SK-N-MC (cell line): ENCODE measurements around the gene ATF5.

Experiments used
- DNase-seq: peaks from one replicate; pipeline ENCODE4 v3.0.0-alpha.2; 2011; ENCODE audit warnings: low read depth, low spot score
- H3K27ac ChIP-seq: fragments of 200-600 bp; sonication (generic); 2 replicates; pipeline ENCODE4 v1.5.1; 2016; ENCODE audit warnings: mixed run types
- H3K36me3 ChIP-seq: fragments of 200-600 bp; sonication (generic); 2 replicates; pipeline ENCODE4 v1.6.1; 2017; ENCODE audit warnings: antibody characterized with exemption, low read length, mixed read lengths; ENCODE audit not compliant: insufficient read depth
- H3K4me3 ChIP-seq: fragments of 200-600 bp; sonication (generic); 2 replicates; pipeline ENCODE4 v1.5.1; 2016
- H3K9ac ChIP-seq: fragments of 200-600 bp; sonication (generic); 2 replicates; pipeline ENCODE4 v1.8.0; 2017; ENCODE audit warnings: mixed run types, mixed read lengths; ENCODE audit not compliant: insufficient read length
- H3K9me3 ChIP-seq: fragments of 200-600 bp; sonication (generic); 2 replicates; pipeline ENCODE4 v1.6.1; 2017; ENCODE audit warnings: low read depth, mild to moderate bottlenecking, antibody characterized with exemption, low read length, moderate library complexity, mixed read lengths
- EZH2 ChIP-seq: fragments of 200-600 bp; sonication (generic); IDR thresholded peaks from one replicate; pipeline ENCODE4 v1.6.1; 2017; ENCODE audit warnings: antibody characterized with exemption
- FOXP2 ChIP-seq: optimal IDR thresholded peaks from 2 replicates; pipeline ENCODE3; 2011; ENCODE audit warnings: mild to moderate bottlenecking, moderate library complexity; ENCODE audit not compliant: insufficient read depth; ENCODE audit errors: extremely low read length, control extremely low read depth
- POLR2AphosphoS5 ChIP-seq: IDR thresholded peaks from 2 replicates; pipeline ENCODE4 v1.6.1; 2012; ENCODE audit warnings: mild to moderate bottlenecking, low read depth, low read length, borderline replicate concordance

The ATF5 gene

DNA sequence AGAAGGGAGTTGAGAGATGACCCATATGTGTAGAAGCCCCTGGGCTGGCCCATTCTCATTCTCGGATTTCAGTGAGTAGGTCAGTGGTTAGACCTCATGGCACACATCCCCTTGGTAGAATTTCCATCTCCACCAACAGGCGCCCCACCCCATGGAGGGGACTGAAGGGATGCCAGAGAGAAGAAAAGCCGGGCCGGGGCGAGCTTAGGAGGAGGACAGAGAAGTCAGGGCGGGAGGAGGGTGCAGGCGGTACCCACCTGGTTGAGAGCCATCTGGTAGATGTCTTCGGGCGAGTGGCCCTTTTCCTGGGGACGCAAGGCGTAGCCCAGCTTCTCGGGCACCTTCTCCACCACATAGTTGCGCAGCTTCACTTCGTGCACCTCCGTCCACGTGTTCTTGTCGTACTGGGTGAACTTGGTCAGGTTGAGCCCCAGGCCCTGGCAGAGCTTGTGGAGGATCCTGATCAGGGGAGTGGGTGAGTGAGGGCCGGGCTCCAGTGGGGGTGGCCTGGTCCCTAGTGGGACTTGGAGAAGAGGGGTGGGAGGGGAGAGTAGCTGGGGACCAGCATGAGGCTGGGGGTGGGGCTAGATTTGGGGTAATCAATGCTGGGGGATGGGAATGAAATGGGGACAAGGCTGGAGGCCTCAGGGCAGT is 34.9 kb upstream of the ATF5 start:
- no peak for TF ChIP-seq FOXP2
- TF ChIP-seq EZH2 = no peak
- no peak for TF ChIP-seq POLR2AphosphoS5
- Histone ChIP-seq H3K9ac (no peak overlapping the region), H3K27ac (no peak overlapping the region), H3K4me3 (no peak overlapping the region), H3K9me3 (no peaks in the 10 kb centered on the region), H3K36me3 (no peaks in the 10 kb centered on the region)
- DNase-seq = no peak

DNA sequence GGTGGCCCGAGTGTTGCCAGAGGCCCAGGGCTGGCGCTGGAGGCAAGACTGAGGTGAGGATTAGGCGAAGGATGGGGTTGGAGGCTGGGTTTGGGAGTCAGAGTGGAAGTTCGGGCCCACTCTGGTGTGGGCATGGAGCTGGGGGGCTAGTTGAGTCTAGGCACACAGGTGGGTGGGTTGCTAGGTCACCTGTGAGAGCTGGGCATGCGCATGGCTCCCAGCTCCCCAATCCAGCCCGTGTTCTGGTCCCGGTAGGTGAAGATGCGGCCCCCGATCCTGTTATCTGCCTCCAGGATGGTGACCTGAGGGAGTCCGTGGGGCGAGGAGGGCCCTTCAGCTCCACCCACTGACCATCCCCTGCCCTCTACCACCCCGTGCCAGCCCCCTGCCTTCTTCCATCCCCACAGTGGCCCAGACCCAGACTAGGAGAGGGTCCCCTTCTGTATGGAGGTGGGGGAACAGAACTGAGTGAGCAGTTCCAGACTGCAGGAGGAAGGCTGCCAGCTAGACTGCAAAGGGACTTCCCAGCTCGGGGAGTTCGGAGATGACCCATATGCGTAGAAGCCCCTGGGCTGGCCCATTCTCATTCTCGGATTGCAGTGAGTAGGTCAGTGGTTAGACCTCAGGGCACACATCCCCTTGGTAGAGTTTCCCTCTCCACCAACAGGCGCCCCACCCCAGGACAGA is 34.0 kb upstream of the ATF5 start:
- TF ChIP-seq EZH2 (no peak), FOXP2 (no peak), POLR2AphosphoS5 (no peak)
- no peak overlapping the region for H3K27ac ChIP-seq
- no peaks in the 10 kb centered on the region for H3K36me3 ChIP-seq
- no peaks in the 10 kb centered on the region for H3K9me3 ChIP-seq
- no peak for DNase-seq
- H3K9ac ChIP-seq = no peak overlapping the region
- H3K4me3 ChIP-seq = no peak overlapping the region

- H3K36me3 ChIP-seq = no peaks in the 10 kb centered on the region
- H3K9me3 ChIP-seq = no peaks in the 10 kb centered on the region
- no peak overlapping the region for H3K27ac ChIP-seq
- no peak for TF ChIP-seq FOXP2
- TF ChIP-seq EZH2 = no peak
- no peak for TF ChIP-seq POLR2AphosphoS5
- DNase-seq = no peak
- H3K9ac ChIP-seq = no peak overlapping the region
- no peak overlapping the region for H3K4me3 ChIP-seq
Observed at GRCh38 chr19:49895566-49896297, 33.3 kb upstream of the ATF5 start.

GRCh38 chr19:49896863-49897621 is 32.0 kb upstream of the ATF5 start, which contains the start of gene IL4I1:
Gene IL4I1, minus strand, starts transcription at chr19:49896887. Its CDS starts 727 bp downstream, at chr19:49896160.
- Histone ChIP-seq H3K36me3 (no peaks in the 10 kb centered on the region), H3K27ac (no peak within 1 kb of the TSS), H3K9me3 (no peaks in the 10 kb centered on the region), H3K9ac (no peak within 1 kb of the TSS), H3K4me3 (no peak within 1 kb of the TSS)
- TF ChIP-seq EZH2 (no peak), FOXP2 (no peak), POLR2AphosphoS5 (no peak)
- no peak for DNase-seq

- Histone ChIP-seq H3K9ac (no peak overlapping the region), H3K9me3 (no peaks in the 10 kb centered on the region), H3K27ac (no peak overlapping the region; the same call in 1 of the 2 replicates), H3K4me3 (no peak overlapping the region), H3K36me3 (peaks cover 17% of the 10 kb centered on the region)
- TF ChIP-seq FOXP2 = no peak
- TF ChIP-seq POLR2AphosphoS5 = no peak
- TF ChIP-seq EZH2 = no peak
- DNase-seq = no peak
Observed at GRCh38 chr19:49904136-49904535, 24.9 kb upstream of the ATF5 start.

- Histone ChIP-seq H3K9me3 (no peaks in the 10 kb centered on the region), H3K4me3 (no peak overlapping the region), H3K36me3 (peaks cover 37% of the 10 kb centered on the region), H3K27ac (peak overlapping the region; percentile 60), H3K9ac (no peak overlapping the region)
- DNase-seq = no peak
- TF ChIP-seq FOXP2 = no peak
- no peak for TF ChIP-seq POLR2AphosphoS5
- TF ChIP-seq EZH2 = no peak
Observed at GRCh38 chr19:49906879-49907564, 22.0 kb upstream of the ATF5 start.

DNA sequence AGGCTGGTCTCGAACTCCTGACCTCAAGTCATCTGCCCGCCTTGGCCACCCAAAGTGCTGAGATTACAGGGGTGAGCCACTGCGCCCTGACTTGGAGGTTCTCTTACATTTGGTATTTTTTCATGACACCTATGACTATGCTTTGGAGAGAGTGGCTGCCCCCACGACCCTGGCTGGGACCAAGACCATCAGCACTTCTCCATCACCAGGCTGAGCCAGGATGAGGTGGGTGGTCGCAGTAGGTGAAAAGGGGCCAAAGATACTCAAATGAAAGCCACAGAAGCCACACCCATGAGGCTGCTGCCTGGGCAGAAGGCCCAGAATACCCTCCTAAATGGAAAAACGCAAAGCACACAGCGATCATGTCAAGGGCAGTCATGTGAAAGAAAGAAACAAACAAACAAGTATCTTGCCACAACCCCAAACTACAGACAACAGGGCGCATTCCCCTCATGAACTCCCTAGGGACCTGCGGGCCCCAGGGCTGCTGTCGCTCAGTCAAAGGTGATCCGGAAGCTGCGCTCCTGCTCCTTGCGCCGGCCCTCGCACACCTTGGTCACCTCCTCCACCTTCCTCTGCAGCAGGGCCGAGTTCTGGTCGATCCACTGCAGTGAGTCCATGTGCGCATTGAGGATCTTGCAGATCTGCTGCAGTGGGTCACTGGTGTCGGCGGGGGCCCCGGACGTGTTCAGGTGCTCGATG is 21.1 kb upstream of the ATF5 start:
- peaks cover 42% of the 10 kb centered on the region for H3K36me3 ChIP-seq
- no peaks in the 10 kb centered on the region for H3K9me3 ChIP-seq
- no peak overlapping the region for H3K9ac ChIP-seq
- no peak for TF ChIP-seq POLR2AphosphoS5
- TF ChIP-seq FOXP2 = no peak
- TF ChIP-seq EZH2 = no peak
- no peak overlapping the region for H3K27ac ChIP-seq
- no peak overlapping the region for H3K4me3 ChIP-seq
- no peak for DNase-seq
